Measurements from ENCODE around the gene MFSD6.
"Not testable (repeated sequence)": the region's sequence is repeated elsewhere in the genome, so short reads cannot be mapped to it uniquely, and the experiment has no call there.

Gene MFSD6

DNA sequence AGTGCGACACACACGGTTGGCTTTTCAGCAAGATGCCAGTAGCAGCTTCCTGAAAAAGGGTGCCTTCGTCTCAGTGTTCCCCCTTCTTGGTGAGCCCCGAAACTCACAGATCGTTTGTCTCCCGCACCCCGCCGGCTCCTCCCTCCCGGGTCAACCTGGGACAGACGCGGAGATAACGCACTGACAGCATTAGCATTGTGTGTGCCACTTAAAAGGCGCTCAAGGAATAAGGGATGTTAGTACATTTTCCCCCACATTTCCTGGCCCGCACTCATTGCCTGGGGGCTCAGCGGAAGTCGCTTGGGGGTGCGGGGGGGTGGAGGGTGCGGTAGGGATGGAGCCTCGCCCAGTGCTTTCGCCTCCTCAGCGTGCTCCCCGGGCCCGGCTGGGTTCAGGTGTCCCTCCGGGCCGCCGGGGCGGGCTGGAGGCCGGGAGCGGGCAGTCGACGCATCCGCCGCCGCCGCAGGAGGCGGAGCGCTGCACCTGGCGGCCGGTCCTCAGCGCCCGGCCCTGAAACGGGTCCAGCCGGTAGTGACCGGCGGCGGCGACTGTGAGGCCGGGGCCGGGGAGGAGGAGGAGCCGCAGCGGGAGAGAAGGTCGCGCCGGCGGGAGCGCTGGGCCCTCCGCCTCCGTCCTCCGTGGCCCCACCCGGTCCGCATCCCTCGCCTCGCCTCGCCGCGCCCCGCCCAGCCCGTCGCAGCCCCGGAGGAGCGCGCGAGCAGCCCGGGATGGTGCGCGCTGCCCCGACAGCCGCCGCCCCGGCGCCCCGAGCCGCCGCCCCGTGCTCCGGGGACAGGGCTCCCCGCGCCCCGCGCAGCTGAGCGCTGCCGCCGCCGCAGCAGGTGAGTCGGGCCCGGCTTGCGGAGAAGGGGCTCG lies at the start of gene MFSD6:
TSS of gene MFSD6 (plus strand) at position 694 of the 876 bp plus-strand sequence. CDS start 27,675 bp downstream, outside the sequence.
- peak; percentile 73 to 78 for DNase-seq

GRCh38 chr2:190358655-190359448 lies 49.3 kb upstream of the MFSD6 start:
- not testable (repeated sequence) for DNase-seq

GRCh38 chr2:190360561-190360960 lies 47.6 kb upstream of the MFSD6 start:
- DNase-seq: no peak

DNA sequence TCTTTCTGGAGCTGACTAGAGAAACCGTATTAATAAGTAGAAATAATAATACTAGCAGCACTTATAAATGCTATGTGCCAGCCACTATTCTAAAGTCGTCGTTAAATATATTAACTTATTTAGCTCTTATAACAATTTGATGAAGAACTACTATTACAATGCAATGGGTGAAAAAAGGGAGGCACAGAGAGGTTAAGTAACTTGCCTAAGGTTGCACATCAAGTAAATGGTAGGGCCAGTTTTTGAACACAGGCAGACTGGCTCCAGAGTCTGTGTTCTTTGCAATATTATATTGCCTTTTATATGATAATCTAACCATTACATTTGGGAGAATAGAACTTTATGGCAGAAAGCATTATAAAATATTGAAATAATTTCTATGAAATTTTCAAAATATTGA lies 47.2 kb upstream of the MFSD6 start:
- no peak for DNase-seq

DNA sequence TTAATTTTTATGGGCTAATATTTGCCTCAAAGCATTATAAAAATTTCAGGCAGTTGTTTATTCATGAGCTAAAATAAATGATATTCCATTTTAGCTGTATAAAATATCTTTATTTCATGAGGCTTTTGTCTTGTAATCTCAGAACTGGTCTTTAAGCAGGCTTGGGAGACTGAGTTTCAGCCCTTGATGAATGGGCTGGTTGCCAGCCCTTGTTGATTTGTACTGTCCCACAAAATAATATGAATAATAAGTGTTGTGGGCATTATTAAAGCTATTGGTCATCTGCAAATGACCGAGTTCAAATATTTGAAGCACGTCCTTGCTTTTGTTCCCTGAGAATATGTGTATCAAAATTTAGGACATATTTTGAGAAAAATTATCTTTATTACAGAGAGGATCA lies 46.6 kb upstream of the MFSD6 start:
- DNase-seq: no peak

GRCh38 chr2:190362894-190363293 lies 45.3 kb upstream of the MFSD6 start:
- no peak for DNase-seq

DNA sequence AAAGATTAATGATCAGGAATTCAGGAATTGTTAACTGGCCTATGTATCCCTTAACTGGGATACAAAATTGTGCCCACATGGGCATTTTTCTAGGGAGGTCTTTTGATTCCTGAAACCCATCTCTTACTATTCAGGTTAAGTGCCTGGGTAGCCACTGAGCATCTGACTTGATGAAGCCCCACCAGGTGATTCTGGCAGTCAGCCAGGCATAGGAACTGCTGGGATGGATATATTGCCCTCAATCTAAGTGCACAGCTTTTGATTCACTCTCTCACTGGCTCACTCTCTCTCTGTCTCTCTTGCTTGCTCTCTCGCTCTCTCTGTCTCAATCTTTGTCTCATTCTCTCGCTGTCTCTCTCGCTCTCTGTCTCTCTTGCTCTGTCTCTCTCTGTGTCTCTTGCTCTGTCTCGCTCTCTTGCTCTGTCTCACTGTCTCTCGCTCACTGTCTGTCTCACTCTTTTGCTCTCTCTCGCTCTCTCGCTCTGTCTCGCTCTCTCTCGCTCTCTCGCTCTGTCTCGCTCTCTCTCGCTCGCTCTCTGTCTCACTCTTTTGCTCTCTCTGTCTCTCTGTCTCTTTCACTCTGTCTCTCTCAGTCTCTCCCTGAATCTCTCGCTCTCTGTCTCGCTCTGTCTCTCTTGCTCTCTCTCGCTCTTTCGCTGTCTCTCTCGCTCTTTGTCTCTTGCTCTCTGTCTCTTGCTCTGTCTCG lies 42.5 kb upstream of the MFSD6 start:
- DNase-seq: no peak

GRCh38 chr2:190366248-190366753 lies 41.9 kb upstream of the MFSD6 start:
- DNase-seq: no peak

DNA sequence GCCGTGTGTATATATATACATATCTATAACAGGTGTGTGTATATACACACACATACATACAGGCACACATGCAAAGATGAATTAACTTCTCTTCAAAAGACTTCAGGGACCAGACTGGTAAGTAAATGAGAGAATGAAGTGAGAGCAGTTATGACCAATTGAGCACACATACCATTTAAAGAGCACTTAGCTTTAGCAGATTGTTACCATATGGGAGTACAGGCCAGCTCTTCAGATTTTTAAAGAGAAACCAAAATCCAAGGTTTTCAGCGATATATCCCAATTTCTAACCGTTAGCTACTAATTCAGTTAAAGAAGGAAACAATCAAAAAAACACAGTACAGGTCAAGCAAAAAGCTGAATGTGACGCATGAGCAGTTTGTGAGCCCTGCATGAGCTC lies 41.1 kb upstream of the MFSD6 start:
- no peak for DNase-seq

GRCh38 chr2:190369635-190370034 lies 38.5 kb upstream of the MFSD6 start:
- DNase-seq: no peak

DNA sequence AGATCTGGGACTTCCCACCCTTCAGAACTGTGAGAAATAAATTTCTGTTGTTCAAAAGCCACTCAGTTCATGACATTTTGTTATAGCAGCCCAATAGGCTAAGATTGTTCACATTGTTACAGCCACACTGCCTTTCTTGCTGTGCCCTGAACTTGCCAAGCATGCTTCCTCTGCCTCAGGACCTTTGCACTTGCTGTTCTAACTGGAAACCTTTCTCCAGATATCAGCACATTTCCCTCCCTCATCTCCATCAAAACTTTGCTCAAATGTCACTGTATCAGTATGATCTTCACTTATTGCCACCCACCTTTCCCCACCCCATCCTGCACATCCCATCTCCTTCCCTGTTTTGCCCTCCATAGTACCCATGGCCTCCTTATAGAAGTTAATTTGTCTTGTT lies 32.1 kb upstream of the MFSD6 start:
- DNase-seq: no peak

DNA sequence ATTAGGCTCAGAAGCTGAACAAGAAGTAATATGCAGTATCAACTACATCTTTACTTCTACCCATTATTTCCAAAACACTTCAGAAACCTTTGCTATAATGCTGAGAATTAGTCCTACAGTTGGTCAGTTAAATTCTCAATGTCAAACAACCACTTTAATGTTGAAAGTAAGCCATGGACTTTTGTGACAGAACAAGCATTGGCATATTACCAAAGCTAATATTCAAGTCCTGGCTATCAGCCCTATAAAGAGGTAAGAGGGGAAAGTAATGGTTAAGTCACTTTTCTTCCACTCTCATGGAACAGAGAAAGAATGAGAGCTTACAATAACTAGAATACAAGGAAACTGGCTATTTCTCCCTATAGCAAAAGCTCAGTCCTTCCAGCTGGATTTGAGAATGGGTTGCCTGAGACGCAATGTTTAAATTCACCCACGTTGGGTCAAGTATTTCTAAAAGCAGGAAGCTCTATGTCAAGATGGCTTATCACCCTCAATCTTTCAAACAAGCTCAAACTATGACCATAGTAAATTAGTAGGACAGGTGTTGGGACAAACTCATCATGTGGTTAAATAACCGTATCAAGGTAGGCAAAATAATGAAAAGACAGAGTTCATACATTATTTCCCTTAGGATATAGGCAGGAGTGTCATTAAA lies 31.4 kb upstream of the MFSD6 start:
- DNase-seq: no peak

- DNase-seq: no peak
Measured at GRCh38 chr2:190378880-190379237, 29.3 kb upstream of the MFSD6 start.

DNA sequence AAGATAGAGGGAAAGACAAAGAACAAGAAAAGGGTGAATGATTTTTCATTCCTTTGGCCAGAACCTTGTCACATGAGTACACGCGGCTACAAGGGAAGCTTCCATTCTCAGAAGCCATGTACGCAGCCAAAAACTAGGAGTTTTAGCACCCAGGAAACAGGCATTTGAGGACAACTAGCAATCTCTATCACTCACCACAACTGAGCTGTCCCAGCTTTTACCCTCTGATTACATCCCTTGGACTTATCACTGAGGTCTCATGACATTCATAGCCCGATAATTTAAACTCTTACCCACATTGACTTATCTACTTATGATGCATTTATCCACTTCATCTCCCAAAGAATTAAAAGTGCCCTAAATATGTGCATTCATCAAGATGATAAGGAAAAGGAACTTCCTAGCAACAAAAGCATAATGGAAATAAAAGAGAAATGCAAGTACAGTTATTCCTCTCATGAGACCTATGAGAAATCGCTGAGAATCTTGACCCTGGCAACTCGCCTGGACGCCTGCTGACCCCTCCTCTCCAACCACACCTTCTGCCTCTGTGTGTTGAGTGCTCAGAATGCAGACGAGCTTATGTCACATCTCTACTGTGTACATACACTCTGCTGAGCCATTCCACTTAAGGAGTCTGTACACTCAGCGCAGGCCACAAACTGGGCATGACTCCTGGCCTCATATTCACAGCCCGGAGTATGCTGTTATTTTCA lies 28.7 kb upstream of the MFSD6 start:
- DNase-seq: no peak

DNA sequence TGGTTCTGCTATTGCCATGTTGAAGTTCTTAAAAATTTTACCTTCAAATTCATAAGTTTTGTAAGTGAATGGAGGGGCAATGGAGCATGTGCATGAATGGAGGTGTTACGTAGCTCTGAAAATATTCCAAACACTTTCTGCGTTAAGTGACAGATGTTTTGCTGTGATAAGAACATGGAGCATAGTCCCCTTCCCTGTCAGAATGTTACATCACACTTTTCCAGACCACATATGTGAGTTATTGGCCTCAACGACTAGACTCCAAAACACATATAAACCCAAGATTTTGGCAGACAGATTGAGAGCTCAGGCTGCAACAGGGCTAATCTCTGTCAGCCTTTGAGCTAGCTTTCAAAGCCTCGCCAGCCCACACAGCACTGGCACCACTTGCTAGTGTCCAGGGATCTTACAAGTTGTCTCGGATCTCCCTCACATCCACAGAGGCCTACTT lies 27.2 kb upstream of the MFSD6 start:
- no peak for DNase-seq

- DNase-seq: no peak
Measured at GRCh38 chr2:190382851-190383250, 25.3 kb upstream of the MFSD6 start.

GRCh38 chr2:190387422-190387821 lies 20.7 kb upstream of the MFSD6 start:
- DNase-seq: no peak

DNA sequence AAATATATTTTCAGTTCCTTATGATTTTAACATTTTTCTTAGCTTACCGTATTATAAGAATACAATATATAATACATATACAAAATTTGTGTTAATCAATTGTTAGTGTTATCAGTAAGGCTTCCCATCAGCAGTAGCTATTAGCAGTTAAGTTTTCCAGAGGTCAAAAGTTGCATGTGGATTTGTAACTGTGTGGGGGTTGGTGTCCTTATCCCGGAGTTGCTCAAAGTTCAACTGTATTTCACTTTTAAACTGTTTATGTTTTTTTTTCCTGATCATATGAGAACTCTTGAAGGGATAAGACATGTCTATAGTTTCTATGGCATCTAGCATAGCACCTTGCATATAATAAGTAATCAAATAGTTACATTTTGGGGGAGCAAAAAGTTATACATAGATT lies 11.9 kb upstream of the MFSD6 start:
- no peak for DNase-seq

GRCh38 chr2:190402986-190403603 lies 5.1 kb upstream of the MFSD6 start:
- DNase-seq: no peak

GRCh38 chr2:190404487-190404886 lies 3.7 kb upstream of the MFSD6 start:
- peak; percentile 35 to 46 for DNase-seq

GRCh38 chr2:190405070-190405469 lies 3.1 kb upstream of the MFSD6 start:
- no peak for DNase-seq

Data from activated T-cell treated with anti-CD3 and anti-CD28 coated beads, Interleukin-2, amount 50 U/mL, for 48 hours (primary cell).